A673 (cell line): ENCODE measurements around the gene ALDH5A1. TPM values are rescaled to one million over a fixed set of nuclear protein-coding genes. Genes with fewer than 3 reads are reported as not detected.

Experiments used
- BruUV-seq: library from RNA; stranded (reverse); fragments of 400-500 nt; replicated peaks from 2 replicates; lab custom pipeline; 2021; lab: Mats Ljungman, UMichigan
- CTCF ChIA-PET: fragments of 300-600 bp; sonication (Branson Sonifier 250); formaldehyde crosslinking; loops from one replicate; lab custom pipeline; 2022; ENCODE audit warnings: antibody characterized with exemption; lab: Charles Lee
- POLR2A ChIA-PET: fragments of 300-600 bp; sonication (Branson Sonifier 250); formaldehyde crosslinking; loops from one replicate; lab custom pipeline; 2022; ENCODE audit warnings: antibody characterized with exemption; ENCODE audit not compliant: low non-redundant PET; lab: Charles Lee
- DNase-seq: peaks from one replicate; pipeline ENCODE4 v3.0.0-alpha.2; 2015; ENCODE audit warnings: low spot score
- H3K27ac ChIP-seq: fragments of 200-600 bp; sonication (generic); 2 replicates; pipeline ENCODE4 v1.5.1; 2016; ENCODE audit warnings: mixed run types, low read depth, mild to moderate bottlenecking, mixed read lengths, antibody characterized with exemption, low read length; ENCODE audit not compliant: poor library complexity, severe bottlenecking
- H3K27me3 ChIP-seq: fragments of 200-600 bp; sonication (generic); replicated peaks from 2 replicates; pipeline ENCODE4 v1.6.1; 2017; ENCODE audit warnings: mixed run types, low read depth, mild to moderate bottlenecking, mixed read lengths, antibody characterized with exemption, low read length; ENCODE audit not compliant: insufficient read depth, poor library complexity
- H3K36me3 ChIP-seq: fragments of 200-600 bp; sonication (generic); 2 replicates; pipeline ENCODE4 v1.6.1; 2016; ENCODE audit warnings: mixed run types, mild to moderate bottlenecking, mixed read lengths, antibody characterized with exemption, low read length; ENCODE audit not compliant: insufficient read depth, poor library complexity, severe bottlenecking
- H3K4me1 ChIP-seq: fragments of 200-600 bp; sonication (generic); 2 replicates; pipeline ENCODE4 v1.6.1; 2017; ENCODE audit warnings: mixed run types, mild to moderate bottlenecking, mixed read lengths, antibody characterized with exemption, low read length; ENCODE audit not compliant: insufficient read depth, poor library complexity, severe bottlenecking
- H3K4me3 ChIP-seq: fragments of 200-600 bp; sonication (generic); 2 replicates; pipeline ENCODE4 v1.5.1; 2016; ENCODE audit warnings: low read depth, mixed run types, mild to moderate bottlenecking, mixed read lengths, low read length; ENCODE audit not compliant: poor library complexity, severe bottlenecking
- H3K9me3 ChIP-seq: fragments of 200-600 bp; sonication (generic); 2 replicates; pipeline ENCODE4 v1.6.1; 2016; ENCODE audit warnings: mixed run types, low read depth, mild to moderate bottlenecking, mixed read lengths, antibody characterized with exemption, low read length; ENCODE audit not compliant: poor library complexity, severe bottlenecking
- CTCF ChIP-seq: fragments of 300-800, 200-600 bp; sonication (generic); conservative IDR thresholded peaks from 2 replicates; pipeline ENCODE4 v1.5.1; 2017; ENCODE audit warnings: low read depth, mild to moderate bottlenecking, antibody characterized with exemption, low read length, moderate library complexity, mixed read lengths
- EZH2 ChIP-seq: fragments of 200-600 bp; sonication (generic); IDR thresholded peaks from 2 replicates; pipeline ENCODE4 v1.6.1; 2017; ENCODE audit warnings: borderline replicate concordance, low read depth, mild to moderate bottlenecking, mixed read lengths, antibody characterized with exemption, low read length; ENCODE audit not compliant: poor library complexity, severe bottlenecking
- intact Hi-C: fragments of 100-400 bp; cut with micrococcal nuclease; formaldehyde crosslinking; loops from one replicate; pipeline ENCODE4 v1.10.0; 2022; ENCODE audit not compliant: unreplicated experiment
- total RNA-seq: library from RNA; stranded (reverse); gene quantifications from 2 replicates; pipeline ENCODE4 v1.2.3, GENCODE V29; 2021

ALDH5A1 gene
- total RNA-seq, 1 experiment from 2014 or later, result 4.1 TPM

GRCh38 chr6:24549158-24549557, 54.4 kb downstream of the ALDH5A1 start:
- Histone ChIP-seq H3K4me3 (no peak overlapping the region), H3K4me1 (no peaks in the 10 kb centered on the region), H3K9me3 (no peaks in the 10 kb centered on the region), H3K36me3 (no peaks in the 10 kb centered on the region), H3K27ac (no peak overlapping the region), H3K27me3 (peaks cover 39% of the 10 kb centered on the region)
- POLR2A ChIA-PET, result no interaction called here
- DNase-seq, result no peak
- no TSS peak for BruUV-seq
- intact Hi-C loops, result no loop called here
- TF ChIP-seq CTCF (no peak), EZH2 (no peak)
- CTCF ChIA-PET, result interaction anchor here (0.7 kb wide), 1 partner anchor 53 kb away, joined by 7 read pairs; no protein-coding TSS in a partner anchor

DNA sequence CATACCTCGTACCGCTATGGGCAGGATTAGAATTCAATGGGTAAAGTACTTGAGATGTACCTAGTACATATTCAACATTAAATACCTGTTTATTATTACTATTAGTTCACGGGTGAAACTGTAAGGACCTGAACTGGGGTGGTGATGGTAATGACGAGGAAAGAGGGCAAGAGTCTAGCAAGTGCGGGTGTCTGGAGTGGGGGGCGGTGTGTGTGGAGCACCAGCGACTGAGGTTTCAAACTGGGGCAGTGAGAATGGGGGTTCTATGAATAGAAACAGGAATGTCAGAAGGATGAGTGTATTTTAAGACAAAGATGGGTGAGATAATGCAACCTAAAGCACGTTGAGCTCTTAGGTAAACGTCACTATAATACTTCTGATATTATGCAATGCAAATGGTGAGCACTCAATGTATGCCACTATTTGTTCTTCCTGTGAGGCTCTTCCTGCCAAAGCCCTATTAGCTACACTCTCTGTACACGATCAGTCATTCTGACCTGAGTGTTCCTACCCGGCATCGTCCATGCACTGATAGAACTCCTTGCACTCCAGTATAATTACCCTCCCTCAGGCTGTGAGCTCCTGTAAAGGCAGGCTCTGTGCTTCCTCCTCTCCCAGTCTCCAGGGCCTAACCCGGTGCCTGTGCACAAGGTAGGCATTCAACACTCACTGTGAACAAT, 55.0 kb downstream of the ALDH5A1 start:
- intact Hi-C loops, result no loop called here
- CTCF ChIA-PET, result no interaction called here
- BruUV-seq, result no TSS peak

GRCh38 chr6:24551139-24551538, 56.4 kb downstream of the ALDH5A1 start:
- H3K4me1 ChIP-seq, result no peaks in the 10 kb centered on the region
- no peak for DNase-seq
- H3K27me3 ChIP-seq, result peaks cover 22% of the 10 kb centered on the region
- no peak overlapping the region for H3K4me3 ChIP-seq
- CTCF ChIA-PET, result no interaction called here
- no TSS peak for BruUV-seq
- H3K27ac ChIP-seq, result no peak overlapping the region
- POLR2A ChIA-PET, result no interaction called here
- intact Hi-C loops, result no loop called here
- TF ChIP-seq EZH2 (no peak), CTCF (no peak)
- H3K9me3 ChIP-seq, result no peaks in the 10 kb centered on the region
- no peaks in the 10 kb centered on the region for H3K36me3 ChIP-seq

More for the DNA sequence above, 55.0 kb downstream of the ALDH5A1 start:
- TF ChIP-seq EZH2, result no peak
- no peak for TF ChIP-seq CTCF
- no peak for DNase-seq
- POLR2A ChIA-PET, result no interaction called here
- Histone ChIP-seq H3K36me3 (no peaks in the 10 kb centered on the region), H3K9me3 (no peaks in the 10 kb centered on the region), H3K4me1 (no peaks in the 10 kb centered on the region), H3K27ac (no peak overlapping the region), H3K4me3 (no peak overlapping the region), H3K27me3 (peaks cover 36% of the 10 kb centered on the region)
